IMR-90 (cell line): Measurements from ENCODE around the gene SLC25A26.

Experiments
- BHLHE40 ChIP-seq: fragments of 150-350 bp; IDR thresholded peaks from 2 replicates; pipeline ENCODE4 v1.6.1; 2016; ENCODE audit warnings: mild to moderate bottlenecking, low read depth, low read length
- CTCF ChIP-seq: conservative IDR thresholded peaks from 2 replicates; pipeline ENCODE4 v1.5.1; 2012; ENCODE audit warnings: mild to moderate bottlenecking, low read depth, low read length, improper control_type of control experiment
- FOS ChIP-seq: fragments of 150-350 bp; IDR thresholded peaks from 2 replicates; pipeline ENCODE4 v1.6.1; 2016; ENCODE audit warnings: low read depth, low read length
- NFE2L2 ChIP-seq: fragments of 150-350 bp; IDR thresholded peaks from 2 replicates; pipeline ENCODE4 v1.6.1; 2016; ENCODE audit warnings: low read depth, mild to moderate bottlenecking, low read length
- POLR2A ChIP-seq: IDR thresholded peaks from 2 replicates; pipeline ENCODE4 v1.6.1; 2012; ENCODE audit warnings: mild to moderate bottlenecking, low read depth, low read length
- RAD21 ChIP-seq: IDR thresholded peaks from 2 replicates; pipeline ENCODE4 v1.6.1; 2012; ENCODE audit warnings: low read length, improper control_type of control experiment
- SMC3 ChIP-seq: fragments of 150-350 bp; IDR thresholded peaks from 2 replicates; pipeline ENCODE4 v1.6.1; 2016; ENCODE audit warnings: low read depth, mild to moderate bottlenecking, antibody characterized with exemption, low read length, moderate library complexity

- no peak for TF ChIP-seq CTCF
- TF ChIP-seq FOS, result no peak
- no peak for TF ChIP-seq RAD21
- no peak for TF ChIP-seq SMC3
- no peak for TF ChIP-seq POLR2A
- no peak for TF ChIP-seq BHLHE40
- TF ChIP-seq NFE2L2, result no peak
Measured at GRCh38 chr3:66298591-66298990, 77.8 kb downstream of the SLC25A26 start.
